Glutamatergic neuron (in vitro differentiated cells): ENCODE measurements around the gene MGMT. TPM values are rescaled to one million over a fixed set of nuclear protein-coding genes. Genes with fewer than 3 reads are reported as not detected.

Experiments used
- DNase-seq: peaks from one replicate; pipeline ENCODE4 v3.0.0; 2022
- H3K27ac Mint-ChIP-seq: one replicate; pipeline ENCODE4 v1.8.0; 2020; ENCODE audit warnings: mild to moderate bottlenecking, mixed read lengths, inconsistent platforms; ENCODE audit not compliant: unreplicated experiment
- H3K27me3 Mint-ChIP-seq: one replicate; pipeline ENCODE4 v1.8.0; 2020; ENCODE audit warnings: mild to moderate bottlenecking, moderate library complexity, mixed read lengths, inconsistent platforms; ENCODE audit not compliant: unreplicated experiment
- H3K36me3 Mint-ChIP-seq: one replicate; pipeline ENCODE4 v1.8.0; 2020; ENCODE audit warnings: mild to moderate bottlenecking, mixed read lengths, inconsistent platforms; ENCODE audit not compliant: unreplicated experiment
- H3K4me1 Mint-ChIP-seq: one replicate; pipeline ENCODE4 v1.8.0; 2020; ENCODE audit warnings: mild to moderate bottlenecking, low read depth, mixed read lengths, inconsistent platforms; ENCODE audit not compliant: unreplicated experiment
- H3K4me3 Mint-ChIP-seq: one replicate; pipeline ENCODE4 v1.8.0; 2020; ENCODE audit warnings: mild to moderate bottlenecking, mixed read lengths, inconsistent platforms; ENCODE audit not compliant: unreplicated experiment
- H3K9me3 Mint-ChIP-seq: one replicate; pipeline ENCODE4 v1.8.0; 2020; ENCODE audit warnings: mild to moderate bottlenecking, moderate library complexity, mixed read lengths, inconsistent platforms; ENCODE audit not compliant: unreplicated experiment
- CTCF ChIP-seq: fragments of 200-600 bp; sonication (generic); IDR thresholded peaks from one replicate; pipeline ENCODE4 v1.5.0; 2021; ENCODE audit not compliant: partially characterized antibody, unreplicated experiment
- total RNA-seq: library from RNA; stranded (reverse); fragmentation: NEBNext Ultra II Directional; extraction: Animal tissue kit (Norgen Biotek cat#: 25700); gene quantifications from one replicate; pipeline ENCODE4 v1.2.1, GENCODE V29; 2021; ENCODE audit not compliant: unreplicated experiment

Gene MGMT
- total RNA-seq, 1 donor from 2014 or later = 15.9 TPM

GRCh38 chr10:129444359-129444758 is 22.7 kb upstream of the MGMT start:
- no peak for TF ChIP-seq CTCF
- peaks cover 5% of the 10 kb centered on the region for H3K27me3 Mint-ChIP-seq
- no peaks in the 10 kb centered on the region for H3K36me3 Mint-ChIP-seq
- H3K9me3 Mint-ChIP-seq = no peaks in the 10 kb centered on the region
- no peak overlapping the region for H3K4me3 Mint-ChIP-seq
- peaks cover 6% of the 10 kb centered on the region for H3K4me1 Mint-ChIP-seq
- no peak overlapping the region for H3K27ac Mint-ChIP-seq
- no peak for DNase-seq

- peaks cover 6% of the 10 kb centered on the region for H3K4me1 Mint-ChIP-seq
- H3K9me3 Mint-ChIP-seq = no peaks in the 10 kb centered on the region
- H3K36me3 Mint-ChIP-seq = no peaks in the 10 kb centered on the region
- no peak overlapping the region for H3K27ac Mint-ChIP-seq
- H3K4me3 Mint-ChIP-seq = no peak overlapping the region
- H3K27me3 Mint-ChIP-seq = peaks cover 1% of the 10 kb centered on the region
- DNase-seq = no peak
- no peak for TF ChIP-seq CTCF
These were observed 21.4 kb upstream of the MGMT start for GRCh38 chr10:129445436-129446182.

DNA sequence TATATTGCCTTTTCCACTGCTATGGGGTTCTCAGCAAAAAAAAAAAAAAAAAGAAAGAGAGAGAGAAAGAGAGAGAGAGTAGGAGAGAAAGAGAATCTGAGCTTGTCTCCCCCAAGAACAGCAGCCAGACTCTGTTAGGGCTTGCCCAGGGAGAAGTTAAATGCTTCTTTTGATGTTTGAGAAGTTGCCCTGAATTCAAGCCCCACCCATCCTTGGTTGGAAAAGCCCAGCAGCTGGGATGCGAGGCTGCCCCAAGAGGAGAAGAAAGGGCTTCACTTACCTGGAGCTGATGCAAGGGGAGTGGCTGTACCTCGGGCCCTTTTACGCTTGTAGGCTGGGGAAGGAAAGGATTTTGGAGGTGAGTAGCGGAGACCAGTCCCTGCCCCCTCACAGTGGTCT is 20.9 kb upstream of the MGMT start:
- DNase-seq = no peak
- H3K9me3 Mint-ChIP-seq = peaks cover 1% of the 10 kb centered on the region
- H3K27ac Mint-ChIP-seq = no peak overlapping the region

DNA sequence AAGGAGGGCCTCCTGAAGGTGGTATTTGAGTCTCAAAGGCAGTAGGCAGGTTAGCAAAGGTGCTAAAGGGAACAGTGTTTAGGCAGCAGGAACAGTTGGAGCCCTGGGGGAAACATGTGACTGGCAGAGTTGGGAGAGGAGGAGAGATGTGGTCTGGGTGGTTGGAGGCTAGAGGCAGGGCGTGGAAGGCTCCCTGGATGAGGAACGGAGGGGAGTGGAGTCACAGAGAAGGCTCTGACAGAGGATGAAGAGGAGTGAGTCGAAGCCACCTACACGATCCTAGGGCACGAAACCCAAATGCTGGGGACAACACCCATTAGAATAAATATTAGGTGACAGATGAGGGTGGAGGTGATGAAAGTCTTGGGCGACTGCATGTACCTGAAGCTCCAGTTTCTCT is 19.6 kb upstream of the MGMT start:
- peaks cover 1% of the 10 kb centered on the region for H3K9me3 Mint-ChIP-seq
- no peaks in the 10 kb centered on the region for H3K36me3 Mint-ChIP-seq
- no peak for DNase-seq
- no peak overlapping the region for H3K27ac Mint-ChIP-seq
- H3K27me3 Mint-ChIP-seq = peaks cover 4% of the 10 kb centered on the region
- no peak for TF ChIP-seq CTCF
- H3K4me3 Mint-ChIP-seq = no peak overlapping the region
- peaks cover 5% of the 10 kb centered on the region for H3K4me1 Mint-ChIP-seq

More for the DNA sequence above, 20.9 kb upstream of the MGMT start:
- Mint-ChIP-seq H3K4me1 (peaks cover 6% of the 10 kb centered on the region), H3K27me3 (peaks cover 4% of the 10 kb centered on the region), H3K36me3 (no peaks in the 10 kb centered on the region), H3K4me3 (no peak overlapping the region)
- no peak for TF ChIP-seq CTCF

GRCh38 chr10:129448086-129448485 is 19.0 kb upstream of the MGMT start:
- DNase-seq = no peak
- Mint-ChIP-seq H3K4me3 (no peak overlapping the region), H3K4me1 (peaks cover 1% of the 10 kb centered on the region), H3K9me3 (peaks cover 1% of the 10 kb centered on the region), H3K36me3 (no peaks in the 10 kb centered on the region), H3K27ac (no peak overlapping the region), H3K27me3 (peaks cover 3% of the 10 kb centered on the region)
- TF ChIP-seq CTCF = no peak
